Liver (tissue), 3 donors: ENCODE results near the gene F2RL1.

Experiments used
- EGR1 ChIP-seq, 2 donors: IDR thresholded peaks; 2 replicates each; pipeline ENCODE4 v1.6.1; 2016 to 2018; ENCODE audit warnings: antibody characterized with exemption in 2 of 2, low read depth in 2 of 2
- GABPA ChIP-seq, 2 donors: IDR thresholded peaks in 1 of 2; conservative IDR thresholded peaks in 1 of 2; 2 replicates each; pipeline ENCODE4 v1.6.1; 2016; ENCODE audit warnings: antibody characterized with exemption in 2 of 2, mild to moderate bottlenecking in 1 of 2, moderate library complexity in 1 of 2
- JUND ChIP-seq, 2 donors: IDR thresholded peaks; 2 replicates each; pipeline ENCODE4 v1.6.1; 2016; ENCODE audit warnings: antibody characterized with exemption in 2 of 2
- MAX ChIP-seq: IDR thresholded peaks from 2 replicates; pipeline ENCODE4 v1.6.1; 2016; ENCODE audit warnings: antibody characterized with exemption
- RAD21 ChIP-seq, 2 donors: IDR thresholded peaks; 2 replicates each; pipeline ENCODE4 v1.6.1; 2016; ENCODE audit warnings: antibody characterized with exemption in 2 of 2, mild to moderate bottlenecking in 2 of 2
- SP1 ChIP-seq: IDR thresholded peaks from 2 replicates; pipeline ENCODE4 v1.6.1; 2018; ENCODE audit warnings: antibody characterized with exemption, mild to moderate bottlenecking
- TAF1 ChIP-seq: conservative IDR thresholded peaks from 2 replicates; pipeline ENCODE4 v1.6.1; 2016; ENCODE audit warnings: antibody characterized with exemption, mild to moderate bottlenecking
- YY1 ChIP-seq: IDR thresholded peaks from 2 replicates; pipeline ENCODE4 v1.6.1; 2016; ENCODE audit warnings: antibody characterized with exemption, mild to moderate bottlenecking
- TF ChIP-seq, protein P1 (sequence below): fragments of 150-350 bp; IDR thresholded peaks from 2 replicates; pipeline ENCODE4 v1.5.1; 2017; ENCODE audit warnings: improper control_type of control experiment, low read depth, low read length; ENCODE audit not compliant: missing input control
- TF ChIP-seq, protein P2 (sequence below): IDR thresholded peaks from 2 replicates; pipeline ENCODE4 v1.6.1; 2016; ENCODE audit warnings: antibody characterized with exemption
- donor health status: healthy.
- donor health status: healthy.

- TF ChIP-seq, protein P1, sequence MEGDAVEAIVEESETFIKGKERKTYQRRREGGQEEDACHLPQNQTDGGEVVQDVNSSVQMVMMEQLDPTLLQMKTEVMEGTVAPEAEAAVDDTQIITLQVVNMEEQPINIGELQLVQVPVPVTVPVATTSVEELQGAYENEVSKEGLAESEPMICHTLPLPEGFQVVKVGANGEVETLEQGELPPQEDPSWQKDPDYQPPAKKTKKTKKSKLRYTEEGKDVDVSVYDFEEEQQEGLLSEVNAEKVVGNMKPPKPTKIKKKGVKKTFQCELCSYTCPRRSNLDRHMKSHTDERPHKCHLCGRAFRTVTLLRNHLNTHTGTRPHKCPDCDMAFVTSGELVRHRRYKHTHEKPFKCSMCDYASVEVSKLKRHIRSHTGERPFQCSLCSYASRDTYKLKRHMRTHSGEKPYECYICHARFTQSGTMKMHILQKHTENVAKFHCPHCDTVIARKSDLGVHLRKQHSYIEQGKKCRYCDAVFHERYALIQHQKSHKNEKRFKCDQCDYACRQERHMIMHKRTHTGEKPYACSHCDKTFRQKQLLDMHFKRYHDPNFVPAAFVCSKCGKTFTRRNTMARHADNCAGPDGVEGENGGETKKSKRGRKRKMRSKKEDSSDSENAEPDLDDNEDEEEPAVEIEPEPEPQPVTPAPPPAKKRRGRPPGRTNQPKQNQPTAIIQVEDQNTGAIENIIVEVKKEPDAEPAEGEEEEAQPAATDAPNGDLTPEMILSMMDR = no peak
- TF ChIP-seq, protein P2, sequence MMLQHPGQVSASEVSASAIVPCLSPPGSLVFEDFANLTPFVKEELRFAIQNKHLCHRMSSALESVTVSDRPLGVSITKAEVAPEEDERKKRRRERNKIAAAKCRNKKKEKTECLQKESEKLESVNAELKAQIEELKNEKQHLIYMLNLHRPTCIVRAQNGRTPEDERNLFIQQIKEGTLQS = no peak
- TF ChIP-seq JUND (IDR thresholded peaks at IDR 0.05) (no peak), MAX (no peak), GABPA (IDR thresholded peaks at IDR 0.05 in 1 of 2, conservative IDR thresholded peaks at IDR 0.05 in 1 of 2) (no peak), YY1 (no peak), TAF1 (no peak), SP1 (no peak), RAD21 (IDR thresholded peaks at IDR 0.05) (no peak), EGR1 (IDR thresholded peaks at IDR 0.05; ENCODE audit: low read depth in 2 of 2) (no peak)
These were observed 8.6 kb upstream of the F2RL1 start for GRCh38 chr5:76810236-76810635.
